GM10847 (cell line): ENCODE results near the gene UGDH.

Experiments used
- POLR2A ChIP-seq: IDR thresholded peaks from 2 replicates; pipeline ENCODE4 v1.6.1; 2011; ENCODE audit not compliant: insufficient read length; ENCODE audit errors: extremely low read depth

Gene UGDH

GRCh38 chr4:39527296-39528060, at the start of gene UGDH:
Gene UGDH, minus strand, starts transcription at chr4:39527439. Its CDS starts 5,927 bp downstream, at chr4:39521512.
- peak; percentile 81 for TF ChIP-seq POLR2A

GRCh38 chr4:39574946-39575345, 47.7 kb upstream of the UGDH start:
- TF ChIP-seq POLR2A: no peak

GRCh38 chr4:39571504-39571903, 44.3 kb upstream of the UGDH start:
- TF ChIP-seq POLR2A: no peak

GRCh38 chr4:39571054-39571453, 43.8 kb upstream of the UGDH start:
- no peak for TF ChIP-seq POLR2A

GRCh38 chr4:39569209-39569608, 42.0 kb upstream of the UGDH start:
- TF ChIP-seq POLR2A: no peak

GRCh38 chr4:39568805-39569204, 41.6 kb upstream of the UGDH start:
- TF ChIP-seq POLR2A: no peak

GRCh38 chr4:39565878-39566600, 38.8 kb upstream of the UGDH start:
- no peak for TF ChIP-seq POLR2A

- TF ChIP-seq POLR2A: no peak
Observed at GRCh38 chr4:39563346-39563847, 36.2 kb upstream of the UGDH start.

- TF ChIP-seq POLR2A: no peak
Observed at GRCh38 chr4:39562792-39563191, 35.6 kb upstream of the UGDH start.

GRCh38 chr4:39559626-39560025, 32.4 kb upstream of the UGDH start:
- no peak for TF ChIP-seq POLR2A

- no peak for TF ChIP-seq POLR2A
Observed at GRCh38 chr4:39555472-39555871, 28.2 kb upstream of the UGDH start.

- no peak for TF ChIP-seq POLR2A
Observed at GRCh38 chr4:39548425-39549067, 21.3 kb upstream of the UGDH start.

- TF ChIP-seq POLR2A: no peak
Observed at GRCh38 chr4:39544580-39545315, 17.5 kb upstream of the UGDH start.

- TF ChIP-seq POLR2A: no peak
Observed at GRCh38 chr4:39543034-39543433, 15.8 kb upstream of the UGDH start.

- no peak for TF ChIP-seq POLR2A
Observed at GRCh38 chr4:39542611-39543012, 15.4 kb upstream of the UGDH start.
